Spleen (tissue), 11 donors: Measurements from ENCODE around the gene GAB4. TPM values are rescaled to one million over a fixed set of nuclear protein-coding genes. Genes with fewer than 3 reads are reported as not detected.

Source experiments
- DNase-seq: peaks from one replicate; pipeline ENCODE4 v3.0.0-alpha.2; 2020
- H3K27ac ChIP-seq, 8 donors: fragments of 200-600 bp; sonication (generic) in 7 of 8; 1 replicate in 4 of 8; 2 replicates in 4 of 8; pipeline versions ENCODE4 v1.5.0 to v1.8.0; 2016 to 2021; ENCODE audit warnings: inconsistent platforms in 4 of 8, mild to moderate bottlenecking in 4 of 8, moderate library complexity in 1 of 8
- H3K27me3 ChIP-seq, 7 donors: fragments of 200-600 bp; sonication (generic) in 6 of 7; replicated peaks in 1 of 7; 1 replicate in 4 of 7; 2 replicates in 3 of 7; pipeline versions ENCODE4 v1.5.0 to v1.8.0; 2016 to 2021; ENCODE audit warnings: inconsistent platforms in 3 of 7, mild to moderate bottlenecking in 1 of 7
- H3K36me3 ChIP-seq, 6 donors: fragments of 200-600 bp; sonication (generic) in 5 of 6; 1 replicate in 4 of 6; 2 replicates in 2 of 6; pipeline versions ENCODE4 v1.5.0 to v1.8.0; 2016 to 2021; ENCODE audit warnings: inconsistent platforms in 2 of 6
- H3K4me1 ChIP-seq, 6 donors: fragments of 200-600 bp; sonication (generic) in 5 of 6; 1 replicate in 3 of 6; 2 replicates in 3 of 6; pipeline versions ENCODE4 v1.5.0 to v1.8.0; 2016 to 2021; ENCODE audit warnings: inconsistent platforms in 3 of 6
- H3K4me3 ChIP-seq, 8 donors: fragments of 200-600 bp; sonication (generic) in 7 of 8; 1 replicate in 4 of 8; 2 replicates in 4 of 8; pipeline versions ENCODE4 v1.5.0 to v1.8.0; 2016 to 2021; ENCODE audit warnings: inconsistent platforms in 4 of 8, mild to moderate bottlenecking in 4 of 8, moderate library complexity in 2 of 8
- H3K9me3 ChIP-seq, 8 donors: fragments of 200-600 bp; sonication (generic) in 7 of 8; 1 replicate in 4 of 8; 2 replicates in 4 of 8; pipeline versions ENCODE4 v1.5.0 to v1.8.0; 2016 to 2021; ENCODE audit warnings: inconsistent platforms in 4 of 8
- POLR2A ChIP-seq, 3 donors: fragments of 450-650 bp; IDR thresholded peaks; one replicate each; pipeline ENCODE4 v1.5.1; 2017; ENCODE audit warnings: antibody characterized with exemption in 3 of 3, mild to moderate bottlenecking in 1 of 3
- POLR2AphosphoS5 ChIP-seq, 3 donors: sonication (generic); formaldehyde crosslinking; IDR thresholded peaks; one replicate each; pipeline ENCODE4 v1.5.1; 2017; ENCODE audit warnings: antibody characterized with exemption in 3 of 3
- WGBS, 5 donors: extraction: QIAGEN DNeasy Blood & Tissue Kit in 3 of 5; methylation state at CpG; one replicate each; pipeline versions ENCODE4 v1.1.5 to v1.1.7; 2013 to 2018; 5-methylcytosine and 5-hydroxymethylcytosine counted together
- intact Hi-C: fragments of 100-400 bp; cut with DNase I; formaldehyde crosslinking; loops from one replicate; pipeline ENCODE4 v1.15.0; 2023; ENCODE audit warnings: low total_unique reads
- polyA plus RNA-seq, 3 donors: library from polyadenylated mRNA; stranded (reverse); fragments of 200-250 nt; gene quantifications; one replicate each; pipeline ENCODE4 v1.2.1, GENCODE V29; 2013
- total RNA-seq, 7 donors: library from RNA; depleted of rRNA in 3 of 7; stranded (reverse); fragments of >200 nt in 3 of 7; fragmentation: NEBNext Ultra II Directional in 4 of 7; extraction: Animal tissue kit (Norgen Biotek cat#: 25700) in 4 of 7; gene quantifications; one replicate each; pipeline versions ENCODE4 v1.1.0 to v1.2.1, GENCODE V29; 2016 to 2021
- TF ChIP-seq, protein P1 (sequence below), 11 experiments: fragments of 200-600 bp in 7 of 11; fragments of 450-650 bp in 4 of 11; sonication (generic) in 4 of 11; IDR thresholded peaks in 8 of 11; conservative IDR thresholded peaks in 3 of 11; 1 replicate in 7 of 11; 2 replicates in 4 of 11; pipeline versions ENCODE4 v1.4.0 to v1.8.0; 2016 to 2021; ENCODE audit warnings: antibody characterized with exemption in 11 of 11, inconsistent platforms in 4 of 11, mild to moderate bottlenecking in 1 of 11
- donor health status: healthy with polysubstance abuse.
- donor health status: DM: no; HTN: no; CAD: no; lungs with moderate emphysema.
- donor health status: DM: no; HTN: no; CAD: no.
- donor health status: Bipolar disorder and iron deficiency.
- donor health status: healthy.
- donor health status: DM: no; HTN: no; CAD: no.
- donor health status: DM: yes; HTN: yes; CAD: no.

GAB4 gene
- total and polyA plus RNA-seq, 10 donors = 0.03 to 0.46 (median 0.25) TPM; not detected in 7

GRCh38 chr22:16961477-16962186 is 46.4 kb downstream of the GAB4 start:
- Histone ChIP-seq H3K36me3 (no peaks in the 10 kb centered on the region), H3K27me3 (peaks cover 0 to 11% (median 0%) of the 10 kb centered on the region in 7 donors), H3K4me1 (no peaks in the 10 kb centered on the region), H3K9me3 (no peaks in the 10 kb centered on the region), H3K27ac (no peak overlapping the region), H3K4me3 (no peak overlapping the region)
- WGBS, 5 donors = 73 to 89% (median 83%) methylated on average over 14 of the region's 14 CpGs
- TF ChIP-seq, protein P1, sequence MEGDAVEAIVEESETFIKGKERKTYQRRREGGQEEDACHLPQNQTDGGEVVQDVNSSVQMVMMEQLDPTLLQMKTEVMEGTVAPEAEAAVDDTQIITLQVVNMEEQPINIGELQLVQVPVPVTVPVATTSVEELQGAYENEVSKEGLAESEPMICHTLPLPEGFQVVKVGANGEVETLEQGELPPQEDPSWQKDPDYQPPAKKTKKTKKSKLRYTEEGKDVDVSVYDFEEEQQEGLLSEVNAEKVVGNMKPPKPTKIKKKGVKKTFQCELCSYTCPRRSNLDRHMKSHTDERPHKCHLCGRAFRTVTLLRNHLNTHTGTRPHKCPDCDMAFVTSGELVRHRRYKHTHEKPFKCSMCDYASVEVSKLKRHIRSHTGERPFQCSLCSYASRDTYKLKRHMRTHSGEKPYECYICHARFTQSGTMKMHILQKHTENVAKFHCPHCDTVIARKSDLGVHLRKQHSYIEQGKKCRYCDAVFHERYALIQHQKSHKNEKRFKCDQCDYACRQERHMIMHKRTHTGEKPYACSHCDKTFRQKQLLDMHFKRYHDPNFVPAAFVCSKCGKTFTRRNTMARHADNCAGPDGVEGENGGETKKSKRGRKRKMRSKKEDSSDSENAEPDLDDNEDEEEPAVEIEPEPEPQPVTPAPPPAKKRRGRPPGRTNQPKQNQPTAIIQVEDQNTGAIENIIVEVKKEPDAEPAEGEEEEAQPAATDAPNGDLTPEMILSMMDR (IDR thresholded peaks at IDR 0.05 in 8 of 11, conservative IDR thresholded peaks at IDR 0.05 in 3 of 11) = no peak
- no peak for TF ChIP-seq POLR2AphosphoS5 (IDR thresholded peaks at IDR 0.05)
- no peak for TF ChIP-seq POLR2A (IDR thresholded peaks at IDR 0.05)
- intact Hi-C loops = no loop called here
- no peak for DNase-seq

DNA sequence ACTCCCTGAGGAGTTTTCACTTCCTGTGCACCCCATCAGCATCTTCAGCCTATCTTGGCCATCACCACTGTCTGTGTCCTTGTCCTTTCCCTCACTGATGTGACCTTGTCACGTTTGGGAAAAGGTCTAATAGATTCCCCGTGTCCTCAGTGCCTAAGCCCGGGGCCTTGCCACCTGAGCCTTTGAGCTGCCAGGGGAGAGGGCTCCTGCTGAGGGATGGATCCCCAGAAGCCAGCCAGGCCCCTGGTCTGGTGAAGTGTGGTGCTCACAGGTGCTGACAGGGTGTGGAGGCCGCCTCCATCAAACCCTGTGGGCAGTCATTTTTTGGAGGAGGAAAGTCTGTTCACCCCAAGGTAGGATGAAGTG is 47.2 kb downstream of the GAB4 start:
- Histone ChIP-seq H3K27me3 (peaks cover 0 to 11% (median 0%) of the 10 kb centered on the region in 7 donors), H3K27ac (no peak overlapping the region), H3K36me3 (no peaks in the 10 kb centered on the region), H3K4me1 (no peaks in the 10 kb centered on the region), H3K9me3 (no peaks in the 10 kb centered on the region), H3K4me3 (no peak overlapping the region)
- no peak for TF ChIP-seq POLR2A (IDR thresholded peaks at IDR 0.05)
- TF ChIP-seq, protein P1 (IDR thresholded peaks at IDR 0.05 in 8 of 11, conservative IDR thresholded peaks at IDR 0.05 in 3 of 11) = no peak
- TF ChIP-seq POLR2AphosphoS5 (IDR thresholded peaks at IDR 0.05) = no peak
- peak; percentile 66 for DNase-seq
- WGBS, 5 donors = 74 to 80% (median 76%) methylated on average over 4 of the region's 4 CpGs
- intact Hi-C loops = no loop called here

DNA sequence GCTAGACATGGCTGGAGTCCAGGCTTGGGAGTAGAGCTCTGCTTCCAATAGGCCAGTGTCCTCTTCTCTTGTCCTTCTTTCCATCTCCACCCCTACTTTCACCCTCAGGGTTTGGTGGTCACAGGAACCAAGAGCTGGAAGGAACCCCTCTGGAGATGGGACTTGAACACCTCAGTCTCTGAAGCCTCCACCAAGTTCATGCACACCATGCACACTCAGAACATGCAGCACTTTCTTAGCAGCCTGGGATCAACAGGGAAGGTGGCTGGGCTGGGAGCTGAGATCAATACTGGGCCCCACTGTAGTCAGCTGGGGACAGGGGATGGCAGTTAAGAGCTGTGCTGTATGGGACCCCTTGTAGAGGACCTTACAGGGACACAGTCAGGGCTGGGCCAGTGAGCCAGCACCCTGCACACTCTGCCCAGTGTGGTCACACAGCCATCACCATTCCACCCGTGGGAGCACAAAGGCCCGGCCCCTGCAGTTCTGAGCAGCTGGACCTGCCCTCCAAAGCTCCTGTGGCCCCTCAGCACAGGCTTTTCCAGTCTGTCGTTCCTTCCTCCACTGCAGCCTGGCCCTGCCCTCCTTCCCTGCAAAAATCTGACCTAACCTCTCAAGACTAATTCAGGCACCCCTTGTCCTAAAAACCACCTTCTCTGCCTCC is 47.7 kb downstream of the GAB4 start:
- WGBS, 5 donors = 74 to 89% (median 83%) methylated on average over 3 of the region's 3 CpGs
- Histone ChIP-seq H3K9me3 (no peaks in the 10 kb centered on the region), H3K4me1 (no peaks in the 10 kb centered on the region), H3K27ac (no peak overlapping the region), H3K4me3 (no peak overlapping the region), H3K36me3 (no peaks in the 10 kb centered on the region), H3K27me3 (peaks cover 0 to 11% (median 0%) of the 10 kb centered on the region in 7 donors)
- TF ChIP-seq POLR2AphosphoS5 (IDR thresholded peaks at IDR 0.05) = no peak
- TF ChIP-seq, protein P1 (IDR thresholded peaks at IDR 0.05 in 8 of 11, conservative IDR thresholded peaks at IDR 0.05 in 3 of 11) = no peak
- DNase-seq = no peak
- intact Hi-C loops = no loop called here

DNA sequence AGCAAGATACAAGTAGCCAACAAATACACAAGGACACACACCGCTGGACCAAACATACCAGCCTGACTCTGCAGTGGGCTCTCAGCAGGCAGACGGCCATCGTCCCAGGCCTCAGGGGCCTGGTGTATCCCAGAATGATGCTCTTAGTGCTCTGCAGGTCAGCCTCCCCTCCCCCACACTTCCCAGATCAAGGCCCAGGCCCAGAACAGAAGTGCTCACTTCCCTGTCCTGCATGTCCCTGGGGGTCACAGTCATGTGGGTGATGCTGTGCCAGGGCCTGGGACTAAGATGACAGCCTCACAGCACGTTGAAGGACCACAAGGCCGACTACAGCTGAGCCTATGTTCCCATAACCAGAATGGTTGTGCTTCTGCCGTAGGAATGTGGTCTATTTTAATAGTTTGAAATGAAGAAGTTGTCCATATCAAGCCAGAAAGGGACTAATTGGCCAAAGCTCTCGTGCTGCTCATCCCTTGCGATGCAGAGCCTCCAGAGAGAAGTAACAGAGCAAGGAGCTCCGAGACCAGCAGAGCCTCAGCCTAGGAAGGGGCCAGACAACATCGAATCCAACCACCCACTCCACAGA is 48.6 kb downstream of the GAB4 start:
- H3K9me3 ChIP-seq = no peaks in the 10 kb centered on the region
- H3K27ac ChIP-seq = no peak overlapping the region
- intact Hi-C loops = no loop called here
- peaks cover 0 to 4% (median 0%) of the 10 kb centered on the region in 7 donors for H3K27me3 ChIP-seq
- TF ChIP-seq POLR2AphosphoS5 (IDR thresholded peaks at IDR 0.05) = no peak
- TF ChIP-seq, protein P1 (IDR thresholded peaks at IDR 0.05 in 8 of 11, conservative IDR thresholded peaks at IDR 0.05 in 3 of 11) = no peak
- no peak for TF ChIP-seq POLR2A (IDR thresholded peaks at IDR 0.05)
- WGBS, 5 donors = 73 to 89% (median 82%) methylated on average over 10 of the region's 10 CpGs
- DNase-seq = no peak
- no peak overlapping the region for H3K4me3 ChIP-seq
- H3K4me1 ChIP-seq = no peaks in the 10 kb centered on the region
- no peaks in the 10 kb centered on the region for H3K36me3 ChIP-seq
